Uterus (tissue), 4 donors: ENCODE measurements around the gene FCRL5. TPM values are rescaled to one million over a fixed set of nuclear protein-coding genes. Genes with fewer than 3 reads are reported as not detected.

ENCODE experiments used
- DNase-seq, 2 donors: peaks; one replicate each; pipeline ENCODE4 v3.0.0-alpha.2; 2019 to 2020
- H3K27ac ChIP-seq, 2 donors: fragments of 200-600 bp; sonication (generic); 1 replicate in 1 of 2; 2 replicates in 1 of 2; pipeline ENCODE4 v1.5.1; 2016 to 2018
- H3K27me3 ChIP-seq, 2 donors: fragments of 200-600 bp; sonication (generic); one replicate each; pipeline ENCODE4 v1.5.1; 2018 to 2019; ENCODE audit warnings: control low read depth in 1 of 2
- H3K36me3 ChIP-seq, 2 donors: fragments of 200-600 bp; sonication (generic); one replicate each; pipeline ENCODE4 v1.5.1; 2019; ENCODE audit warnings: control low read depth in 1 of 2
- H3K4me1 ChIP-seq, 2 donors: fragments of 200-600 bp; sonication (generic); one replicate each; pipeline ENCODE4 v1.5.1; 2018 to 2019; ENCODE audit warnings: control low read depth in 1 of 2
- H3K4me3 ChIP-seq, 2 donors: fragments of 200-600 bp; sonication (generic); 1 replicate in 1 of 2; 2 replicates in 1 of 2; pipeline ENCODE4 v1.5.1; 2018 to 2019; ENCODE audit warnings: mild to moderate bottlenecking in 1 of 2
- H3K9me3 ChIP-seq, 2 donors: fragments of 200-600 bp; sonication (generic); one replicate each; pipeline ENCODE4 v1.5.1; 2019; ENCODE audit warnings: control low read depth in 1 of 2
- POLR2A ChIP-seq, 2 donors: fragments of 450-650 bp; IDR thresholded peaks; one replicate each; pipeline ENCODE4 v1.6.1; 2016; ENCODE audit warnings: antibody characterized with exemption in 2 of 2, mild to moderate bottlenecking in 1 of 2, moderate library complexity in 1 of 2
- intact Hi-C: fragments of 100-400 bp; cut with DNase I; formaldehyde crosslinking; loops from one replicate; pipeline ENCODE4 v1.15.1; 2023; ENCODE audit warnings: low total_unique reads
- total RNA-seq, 4 donors: library from RNA; depleted of rRNA in 3 of 4; stranded (reverse); fragments of >200 nt in 3 of 4; gene quantifications; one replicate each; pipeline versions ENCODE4 v1.1.0 to v1.2.4, GENCODE V29; 2014 to 2023
- TF ChIP-seq, protein P1 (sequence below), 4 experiments: fragments of 200-600 bp in 2 of 4; fragments of 450-650 bp in 2 of 4; sonication (generic) in 2 of 4; IDR thresholded peaks; one replicate each; pipeline ENCODE4 v1.5.1; 2016 to 2019; ENCODE audit warnings: antibody characterized with exemption in 4 of 4, mild to moderate bottlenecking in 2 of 4, moderate library complexity in 1 of 4
- donor health status: DM: yes; HTN: yes; CAD: no.

The FCRL5 gene
- total RNA-seq, 4 donors from 2014 or later = 0.48 to 1.3 TPM; not detected in 2

DNA sequence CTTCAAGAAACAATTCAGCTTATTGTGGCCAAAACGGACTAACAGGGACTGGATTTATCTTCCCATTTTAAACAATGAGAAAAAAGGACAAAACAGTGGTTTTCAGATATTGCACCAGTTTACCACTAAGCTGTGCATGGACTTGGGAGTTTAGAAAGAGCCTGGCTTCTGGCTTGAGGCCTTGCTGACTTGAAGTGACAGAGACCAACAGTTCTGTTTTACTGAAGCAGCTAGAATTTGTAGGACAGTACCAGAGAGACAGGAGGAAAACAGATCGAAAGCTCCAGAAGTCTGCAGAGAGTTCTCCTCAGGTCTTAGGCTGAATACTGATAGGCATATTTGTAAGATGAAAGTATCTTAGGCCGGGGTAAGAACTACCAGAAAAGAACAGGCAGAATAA lies 25.1 kb upstream of the FCRL5 start:
- Histone ChIP-seq H3K36me3 (no peaks in the 10 kb centered on the region), H3K4me1 (no peaks in the 10 kb centered on the region), H3K9me3 (no peaks in the 10 kb centered on the region)

DNA sequence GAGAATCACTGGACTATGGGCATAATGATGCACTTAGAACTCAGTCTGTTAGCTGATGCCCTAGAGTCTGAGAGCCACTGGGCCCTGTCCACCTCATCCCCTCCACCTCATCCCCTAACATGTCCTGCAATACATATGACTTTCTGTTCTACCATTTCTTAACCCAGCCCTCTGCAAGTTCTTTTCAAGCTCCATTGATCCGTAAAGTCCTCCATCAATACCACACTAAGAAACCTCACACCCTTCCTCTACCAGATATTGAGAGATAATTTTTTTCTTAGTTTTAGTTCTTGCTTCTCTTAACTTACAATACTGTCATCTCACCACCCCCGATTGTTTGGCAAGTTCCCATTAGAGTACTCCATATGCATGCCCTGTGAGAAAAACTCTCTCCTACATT lies 23.4 kb upstream of the FCRL5 start:
- intact Hi-C loops = no loop called here
- Histone ChIP-seq H3K4me1 (no peaks in the 10 kb centered on the region), H3K27me3 (no peaks in the 10 kb centered on the region), H3K9me3 (no peaks in the 10 kb centered on the region), H3K36me3 (no peaks in the 10 kb centered on the region), H3K27ac (no peak overlapping the region), H3K4me3 (no peak overlapping the region)
- TF ChIP-seq POLR2A (IDR thresholded peaks at IDR 0.05) = no peak
- TF ChIP-seq, protein P1, sequence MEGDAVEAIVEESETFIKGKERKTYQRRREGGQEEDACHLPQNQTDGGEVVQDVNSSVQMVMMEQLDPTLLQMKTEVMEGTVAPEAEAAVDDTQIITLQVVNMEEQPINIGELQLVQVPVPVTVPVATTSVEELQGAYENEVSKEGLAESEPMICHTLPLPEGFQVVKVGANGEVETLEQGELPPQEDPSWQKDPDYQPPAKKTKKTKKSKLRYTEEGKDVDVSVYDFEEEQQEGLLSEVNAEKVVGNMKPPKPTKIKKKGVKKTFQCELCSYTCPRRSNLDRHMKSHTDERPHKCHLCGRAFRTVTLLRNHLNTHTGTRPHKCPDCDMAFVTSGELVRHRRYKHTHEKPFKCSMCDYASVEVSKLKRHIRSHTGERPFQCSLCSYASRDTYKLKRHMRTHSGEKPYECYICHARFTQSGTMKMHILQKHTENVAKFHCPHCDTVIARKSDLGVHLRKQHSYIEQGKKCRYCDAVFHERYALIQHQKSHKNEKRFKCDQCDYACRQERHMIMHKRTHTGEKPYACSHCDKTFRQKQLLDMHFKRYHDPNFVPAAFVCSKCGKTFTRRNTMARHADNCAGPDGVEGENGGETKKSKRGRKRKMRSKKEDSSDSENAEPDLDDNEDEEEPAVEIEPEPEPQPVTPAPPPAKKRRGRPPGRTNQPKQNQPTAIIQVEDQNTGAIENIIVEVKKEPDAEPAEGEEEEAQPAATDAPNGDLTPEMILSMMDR (IDR thresholded peaks at IDR 0.05) = no peak
- no peak for DNase-seq

More for the DNA sequence above, 25.1 kb upstream of the FCRL5 start:
- Histone ChIP-seq H3K27ac (no peak overlapping the region), H3K27me3 (no peaks in the 10 kb centered on the region), H3K4me3 (no peak overlapping the region)
- DNase-seq = no peak
- intact Hi-C loops = no loop called here
- TF ChIP-seq POLR2A (IDR thresholded peaks at IDR 0.05) = no peak
- TF ChIP-seq, protein P1 (IDR thresholded peaks at IDR 0.05) = no peak

DNA sequence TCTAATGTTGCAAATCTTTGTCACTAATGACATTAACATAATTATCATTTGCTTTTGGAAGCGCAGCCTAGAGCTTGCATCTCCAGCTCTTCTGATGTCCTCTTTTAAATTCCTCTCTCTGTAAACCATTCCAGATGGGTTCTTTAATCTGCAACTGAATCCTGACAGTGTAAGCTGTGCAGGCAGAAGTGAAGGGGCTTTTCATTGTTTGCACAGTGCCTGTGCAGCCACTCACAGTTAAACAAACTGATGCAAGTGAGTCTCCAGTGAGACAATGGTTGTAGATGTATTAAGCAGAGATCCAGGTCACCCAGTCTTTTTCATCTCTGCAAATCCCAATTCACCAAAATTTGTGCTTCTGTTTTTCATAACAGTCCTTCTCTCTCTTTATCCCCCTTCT lies 22.5 kb upstream of the FCRL5 start:
- Histone ChIP-seq H3K27ac (no peak overlapping the region), H3K36me3 (no peaks in the 10 kb centered on the region), H3K4me1 (no peaks in the 10 kb centered on the region), H3K4me3 (no peak overlapping the region), H3K9me3 (no peaks in the 10 kb centered on the region), H3K27me3 (no peaks in the 10 kb centered on the region)
- no peak for TF ChIP-seq POLR2A (IDR thresholded peaks at IDR 0.05)
- TF ChIP-seq, protein P1 (IDR thresholded peaks at IDR 0.05) = no peak
- intact Hi-C loops = no loop called here
- no peak for DNase-seq

DNA sequence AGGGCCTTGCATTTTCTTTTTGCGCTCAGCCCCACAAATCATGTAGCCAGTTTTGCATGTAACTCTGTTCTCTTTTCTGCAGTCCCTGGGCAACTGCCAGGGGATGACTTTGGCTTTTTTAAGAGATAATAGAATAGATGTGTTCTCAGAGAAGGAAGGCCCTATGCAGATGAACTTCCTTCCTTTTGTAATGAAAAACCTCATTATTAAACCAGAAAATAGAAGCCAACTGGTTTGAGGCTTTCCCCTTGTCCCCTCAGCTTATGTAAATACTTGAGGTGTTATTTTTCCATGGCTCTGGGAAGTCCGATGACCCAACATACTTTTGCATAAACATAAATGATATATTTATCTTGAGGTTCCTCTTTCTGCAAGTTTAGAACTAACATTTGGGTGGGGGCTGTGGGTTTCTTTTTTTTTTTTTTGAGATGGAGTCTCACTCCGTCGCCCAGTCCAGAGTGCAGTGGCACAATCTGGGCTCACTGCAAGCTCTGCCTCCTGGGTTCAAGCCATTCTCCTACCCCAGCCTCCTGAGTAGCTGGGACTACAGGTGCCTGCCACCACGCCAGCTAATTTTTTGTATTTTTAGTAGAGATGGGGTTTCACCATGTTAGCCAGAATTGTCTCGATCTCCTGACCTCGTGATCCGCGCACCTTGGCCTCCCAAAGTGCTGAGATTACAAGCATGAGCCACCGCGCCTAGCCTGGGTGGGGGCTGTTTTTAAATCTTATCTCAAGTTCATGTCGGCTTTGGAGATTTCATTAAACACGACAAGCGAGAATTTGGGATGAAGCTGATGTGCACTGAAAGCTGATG lies 14.4 kb upstream of the FCRL5 start:
- Histone ChIP-seq H3K4me1 (no peaks in the 10 kb centered on the region), H3K36me3 (no peaks in the 10 kb centered on the region), H3K4me3 (no peak overlapping the region), H3K9me3 (no peaks in the 10 kb centered on the region), H3K27ac (no peak overlapping the region), H3K27me3 (no peaks in the 10 kb centered on the region)
- intact Hi-C loops = no loop called here
- no peak for DNase-seq
- TF ChIP-seq, protein P1 (IDR thresholded peaks at IDR 0.05) = no peak
- no peak for TF ChIP-seq POLR2A (IDR thresholded peaks at IDR 0.05)

DNA sequence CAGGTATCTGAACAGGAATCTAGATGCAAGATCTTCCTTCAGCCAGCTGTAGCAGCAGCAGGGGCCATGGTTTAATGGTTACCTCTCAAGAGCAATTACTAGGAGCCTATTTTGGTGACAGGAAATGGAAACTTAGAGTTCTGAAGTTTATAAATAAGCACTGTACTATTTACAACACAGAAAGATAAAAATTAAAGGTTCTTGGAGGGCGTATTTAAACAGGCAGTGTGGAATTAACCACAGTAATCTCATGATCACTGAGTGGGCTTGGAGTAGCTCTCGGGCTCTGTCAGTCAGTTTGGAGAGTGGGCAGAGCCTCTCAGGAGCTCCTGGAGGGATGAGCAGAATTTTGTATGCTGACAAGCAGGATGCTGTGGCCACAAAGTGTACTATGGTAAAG lies 10.2 kb upstream of the FCRL5 start:
- Histone ChIP-seq H3K4me1 (no peaks in the 10 kb centered on the region), H3K27me3 (no peaks in the 10 kb centered on the region), H3K4me3 (no peak overlapping the region), H3K27ac (no peak overlapping the region), H3K9me3 (no peaks in the 10 kb centered on the region), H3K36me3 (no peaks in the 10 kb centered on the region)
- TF ChIP-seq POLR2A (IDR thresholded peaks at IDR 0.05) = no peak
- TF ChIP-seq, protein P1 (IDR thresholded peaks at IDR 0.05) = no peak
- intact Hi-C loops = no loop called here
- DNase-seq = no peak
